Measurements from ENCODE around the gene WDR53.
A peak's percentile ranks its signal among the peaks of the same experiment; 100 is the strongest.
"Not testable (repeated sequence)": the region's sequence is repeated elsewhere in the genome, so short reads cannot be mapped to it uniquely, and the experiment has no call there.

WDR53 gene

GRCh38 chr3:196557236-196557635 is 11.1 kb downstream of the WDR53 start:
- DNase-seq: no peak

GRCh38 chr3:196555295-196555694 is 13.1 kb downstream of the WDR53 start:
- DNase-seq: no peak

GRCh38 chr3:196554205-196554604 is 14.1 kb downstream of the WDR53 start:
- no peak for DNase-seq

- no peak for DNase-seq
Observed at GRCh38 chr3:196553551-196553950, 14.8 kb downstream of the WDR53 start.

GRCh38 chr3:196552253-196552652 is 16.1 kb downstream of the WDR53 start:
- no peak for DNase-seq

- DNase-seq: not testable (repeated sequence)
Observed at GRCh38 chr3:196550172-196550571, 18.2 kb downstream of the WDR53 start.

- DNase-seq: not testable (repeated sequence)
Observed at GRCh38 chr3:196549312-196549711, 19.0 kb downstream of the WDR53 start.

GRCh38 chr3:196547067-196547466 is 21.3 kb downstream of the WDR53 start:
- DNase-seq: no peak

GRCh38 chr3:196546537-196546936 is 21.8 kb downstream of the WDR53 start:
- DNase-seq: no peak

- DNase-seq: no peak
Observed at GRCh38 chr3:196544491-196544992, 23.8 kb downstream of the WDR53 start.

GRCh38 chr3:196541684-196542445 is 26.5 kb downstream of the WDR53 start:
- DNase-seq: no peak

GRCh38 chr3:196537319-196537984 is 30.9 kb downstream of the WDR53 start:
- peak; percentile 62 for DNase-seq

GRCh38 chr3:196533260-196533681 is 35.1 kb downstream of the WDR53 start:
- DNase-seq: no peak

GRCh38 chr3:196531418-196531817 is 36.9 kb downstream of the WDR53 start:
- DNase-seq: no peak

GRCh38 chr3:196528639-196529233 is 39.6 kb downstream of the WDR53 start:
- peak; percentile 84 for DNase-seq

GRCh38 chr3:196525141-196525540 is 43.2 kb downstream of the WDR53 start:
- no peak for DNase-seq

- DNase-seq: no peak
Observed at GRCh38 chr3:196524527-196524926, 43.8 kb downstream of the WDR53 start.

GRCh38 chr3:196523841-196524240 is 44.5 kb downstream of the WDR53 start:
- no peak for DNase-seq

GRCh38 chr3:196521291-196521690 is 47.1 kb downstream of the WDR53 start:
- not testable (repeated sequence) for DNase-seq

GRCh38 chr3:196519718-196520082 is 48.7 kb downstream of the WDR53 start:
- DNase-seq: peak; percentile 43

- DNase-seq: peak; percentile 50
Observed at GRCh38 chr3:196518966-196519717, 49.2 kb downstream of the WDR53 start.

GRCh38 chr3:196517919-196518318 is 50.4 kb downstream of the WDR53 start:
- no peak for DNase-seq

- DNase-seq: no peak
Observed at GRCh38 chr3:196517162-196517800, 51.1 kb downstream of the WDR53 start.
